ENCODE measurements around the gene CEP192. TPM values are rescaled to one million over a fixed set of nuclear protein-coding genes. Genes with fewer than 3 reads are reported as not detected.

CEP192 gene
- total and polyA plus RNA-seq, 12 donors = 4.9 to 35.6 (median 30.4) TPM

DNA sequence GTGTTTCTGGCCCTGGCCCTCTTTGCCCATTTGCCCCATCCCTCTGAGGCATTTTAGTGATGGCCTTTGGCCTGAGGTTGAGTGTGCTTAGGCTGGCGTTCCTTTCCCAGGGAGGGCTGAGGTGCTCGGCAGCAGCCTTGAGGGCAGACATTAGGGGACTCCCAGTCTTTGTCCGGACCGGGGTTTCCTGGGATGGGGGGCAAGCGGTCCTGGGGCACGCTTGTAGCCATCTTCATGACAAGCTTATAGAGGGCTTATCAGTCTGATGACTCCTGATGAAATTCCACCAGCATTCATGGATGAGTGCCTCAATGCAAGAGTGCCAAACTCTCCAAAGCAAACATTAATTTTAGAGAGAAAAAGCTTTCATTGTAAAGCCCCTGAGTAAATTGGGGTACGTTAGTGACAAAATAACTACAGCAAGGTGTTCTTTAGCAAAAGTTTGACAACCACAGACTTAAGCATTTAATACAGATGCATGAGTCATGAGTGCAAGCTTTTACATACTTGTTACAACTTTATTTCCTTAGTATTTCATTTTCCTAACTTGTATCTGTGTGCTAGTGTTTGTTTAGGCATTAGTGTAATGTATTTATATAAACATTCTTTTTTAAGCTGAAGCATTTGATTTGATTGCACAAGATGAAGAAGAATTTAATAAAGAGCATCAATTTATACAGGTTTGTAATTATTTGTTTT lies 45.6 kb downstream of the CEP192 start:
- H3K4me1 ChIP-seq = no peaks in the 10 kb centered on the region
- H3K9me3 ChIP-seq = no peaks in the 10 kb centered on the region
- DNase-seq (no peak), ATAC-seq (peak in 3 of 8 donors; percentile 18 to 59 (median 29))
- H3K4me3 ChIP-seq = no peak overlapping the region
- H3K27me3 ChIP-seq = no peaks in the 10 kb centered on the region
- intact Hi-C loops (cut with DNase I) = no loop called here
- H3K27ac ChIP-seq = no peak overlapping the region
- TF ChIP-seq CTCF (IDR thresholded peaks at IDR 0.05) = no peak
- WGBS, 2 donors = 61 to 70% methylated on average over 7 of the region's 7 CpGs
- peaks cover 0 to 89% (median 12%) of the 10 kb centered on the region in 9 donors for H3K36me3 ChIP-seq

GRCh38 chr18:13039806-13040205 lies 48.6 kb downstream of the CEP192 start:
- Histone ChIP-seq H3K4me3 (no peak overlapping the region), H3K4me1 (no peaks in the 10 kb centered on the region), H3K36me3 (peaks cover 0 to 76% (median 20%) of the 10 kb centered on the region in 9 donors), H3K9me3 (no peaks in the 10 kb centered on the region), H3K27me3 (no peaks in the 10 kb centered on the region), H3K27ac (no peak overlapping the region)
- WGBS, 2 donors = 94 to 99% methylated on average over 1 of the region's 1 CpG
- no peak for ATAC-seq
- DNase-seq = no peak
- intact Hi-C loops (cut with DNase I) = no loop called here
- TF ChIP-seq CTCF (IDR thresholded peaks at IDR 0.05) = no peak

GRCh38 chr18:13043066-13043465 lies 51.9 kb downstream of the CEP192 start:
- TF ChIP-seq CTCF (IDR thresholded peaks at IDR 0.05) = no peak

GRCh38 chr18:13048061-13048595 lies 57.0 kb downstream of the CEP192 start:
- H3K4me3 ChIP-seq = no peak overlapping the region
- ATAC-seq (no peak), DNase-seq (no peak)
- intact Hi-C loops (cut with DNase I) = no loop called here
- peaks cover 0 to 85% (median 24%) of the 10 kb centered on the region in 9 donors for H3K36me3 ChIP-seq
- peaks cover 0 to 10% (median 0%) of the 10 kb centered on the region in 9 donors for H3K4me1 ChIP-seq
- no peaks in the 10 kb centered on the region for H3K9me3 ChIP-seq
- H3K27ac ChIP-seq = no peak overlapping the region
- TF ChIP-seq CTCF (IDR thresholded peaks at IDR 0.05) = no peak
- no peaks in the 10 kb centered on the region for H3K27me3 ChIP-seq
- 92 to 98% methylated on average over 6 of the region's 6 CpGs for WGBS, 2 donors

More at GRCh38 chr18:13043066-13043465, 51.9 kb downstream of the CEP192 start:
- no peak for ATAC-seq
- Histone ChIP-seq H3K36me3 (peaks cover 0 to 71% (median 20%) of the 10 kb centered on the region in 9 donors), H3K27me3 (no peaks in the 10 kb centered on the region), H3K4me3 (no peak overlapping the region), H3K9me3 (no peaks in the 10 kb centered on the region), H3K27ac (no peak overlapping the region), H3K4me1 (no peaks in the 10 kb centered on the region)
- intact Hi-C loops (cut with DNase I) = no loop called here
- WGBS, 2 donors = 82 to 86% methylated on average over 4 of the region's 4 CpGs
- no peak for DNase-seq

Measured in heart right ventricle (tissue), 16 donors.